PC-3 (cell line): Measurements from ENCODE around the gene RPLP1. TPM values are rescaled to one million over a fixed set of nuclear protein-coding genes. Genes with fewer than 3 reads are reported as not detected.

ENCODE experiments used
- ATAC-seq: fragments of 200-7000 bp; cut with Tn5 transposase; 2 replicates; pipeline ENCODE4 v1.9.1; 2020; ENCODE audit warnings: mild to moderate bottlenecking, moderate library complexity
- Bru-seq: library from RNA; stranded (reverse); fragments of 400-500 nt; gene quantifications from one replicate; lab custom pipeline; 2021; lab: Mats Ljungman, UMichigan
- BruChase-seq, 2 experiments: library from RNA; stranded (reverse); fragments of 400-500 nt; gene quantifications; one replicate each; lab custom pipeline; 2021; lab: Mats Ljungman, UMichigan
- BruUV-seq: library from RNA; stranded (reverse); fragments of 400-500 nt; replicated peaks from 2 replicates; lab custom pipeline; 2021; lab: Mats Ljungman, UMichigan
- CTCF ChIA-PET: fragments of 300-600 bp; sonication (Branson Sonifier 250); formaldehyde crosslinking; loops from one replicate; lab custom pipeline; 2022; ENCODE audit warnings: antibody characterized with exemption; lab: Charles Lee
- POLR2A ChIA-PET: fragments of 300-600 bp; sonication (Branson Sonifier 250); formaldehyde crosslinking; loops from one replicate; lab custom pipeline; 2022; ENCODE audit warnings: antibody characterized with exemption; ENCODE audit not compliant: unreplicated experiment; lab: Charles Lee
- DNase-seq: peaks from one replicate; pipeline ENCODE4 v3.0.0-alpha.2; 2015
- H2AFZ ChIP-seq: fragments of 300-600 bp; sonication (generic); 2 replicates; pipeline ENCODE4 v1.6.0; 2016; ENCODE audit warnings: antibody characterized with exemption, low read length
- H3F3A ChIP-seq: fragments of 300-600 bp; sonication (generic); one replicate; pipeline ENCODE4 v1.6.0; 2017; ENCODE audit warnings: antibody characterized with exemption, low read length, control low read depth, mild to moderate bottlenecking; ENCODE audit not compliant: unreplicated experiment
- H3K27ac ChIP-seq: fragments of 300-600 bp; sonication (generic); 2 replicates; pipeline ENCODE4 v1.5.1; 2016; ENCODE audit warnings: mild to moderate bottlenecking, low read length
- H3K27me3 ChIP-seq: fragments of 300-600 bp; sonication (generic); 2 replicates; pipeline ENCODE4 v1.6.1; 2016; ENCODE audit warnings: low read length, mixed read lengths
- H3K36me3 ChIP-seq: fragments of 300-600 bp; sonication (generic); 2 replicates; pipeline ENCODE4 v1.6.1; 2016; ENCODE audit warnings: low read depth, mixed run types, low read length, mixed read lengths
- H3K4me1 ChIP-seq: fragments of 300-600 bp; sonication (generic); 2 replicates; pipeline ENCODE4 v1.5.1; 2016; ENCODE audit warnings: low read length; ENCODE audit not compliant: insufficient read depth
- H3K4me2 ChIP-seq: fragments of 300-600 bp; sonication (generic); 2 replicates; pipeline ENCODE4 v1.6.0; 2016; ENCODE audit warnings: low read length
- H3K4me3 ChIP-seq: fragments of 300-600 bp; sonication (generic); 2 replicates; pipeline ENCODE4 v1.5.1; 2016; ENCODE audit warnings: mild to moderate bottlenecking, low read length, mixed read lengths
- H3K79me2 ChIP-seq: fragments of 300-600 bp; sonication (generic); 2 replicates; pipeline ENCODE4 v1.6.1; 2017; ENCODE audit warnings: low read length, mixed read lengths
- H3K9ac ChIP-seq: fragments of 300-600 bp; sonication (generic); 2 replicates; pipeline ENCODE4 v1.6.0; 2016; ENCODE audit warnings: mild to moderate bottlenecking, low read length
- H3K9me2 ChIP-seq: fragments of 300-600 bp; sonication (generic); replicated peaks from 2 replicates; pipeline ENCODE4 v1.6.1; 2016; ENCODE audit warnings: mixed run types, low read length, mixed read lengths
- H3K9me3 ChIP-seq: fragments of 300-600 bp; sonication (generic); 2 replicates; pipeline ENCODE4 v1.6.1; 2016; ENCODE audit warnings: low read length, mixed read lengths
- H4K20me1 ChIP-seq: fragments of 300-600 bp; sonication (generic); 2 replicates; pipeline ENCODE4 v1.6.1; 2016; ENCODE audit warnings: low read length, mixed read lengths
- CTCF ChIP-seq: fragments of 300-600 bp; sonication (generic); conservative IDR thresholded peaks from 2 replicates; pipeline ENCODE4 v1.5.1; 2017; ENCODE audit warnings: antibody characterized with exemption, low read depth, mild to moderate bottlenecking, low read length
- EZH2 ChIP-seq: fragments of 300-600 bp; sonication (generic); IDR thresholded peaks from one replicate; pipeline ENCODE4 v1.6.1; 2017; ENCODE audit warnings: antibody characterized with exemption, mild to moderate bottlenecking, low read length; ENCODE audit not compliant: unreplicated experiment
- EZH2phosphoT487 ChIP-seq: fragments of 300-600 bp; sonication (generic); IDR thresholded peaks from 2 replicates; pipeline ENCODE4 v1.6.1; 2018; ENCODE audit warnings: mild to moderate bottlenecking, antibody characterized with exemption, low read length, borderline replicate concordance
- intact Hi-C: fragments of 100-400 bp; cut with micrococcal nuclease; formaldehyde crosslinking; loops from 2 replicates; pipeline ENCODE4 v1.9.0; 2023
- long read RNA-seq: library from polyadenylated mRNA; unstranded; transcript quantifications from one replicate; pipeline ENCODE4 v2.0.0, GENCODE V29; 2021; ENCODE audit not compliant: unreplicated experiment
- total RNA-seq: library from RNA; depleted of rRNA; stranded (reverse); fragments of >200 nt; gene quantifications from 2 replicates; pipeline ENCODE4 v1.2.3, GENCODE V29; 2014; rRNA removed

Gene RPLP1
- 216 and 253 TPM in 2 replicates for total RNA-seq
- percentile 100 among the genes with signal in this experiment for Bru-seq, nascent RNA
- BruChase-seq, experiment 1, labeled RNA remaining after a 6-hour chase = percentile 100 among the genes with signal in this experiment
- BruChase-seq, experiment 2, labeled RNA remaining after a 2-hour chase = percentile 100 among the genes with signal in this experiment
- long read RNA-seq, transcript RPLP1-204 (3 exons, 940 nt) = minor isoform, 55 of 1,594 reads
- long read RNA-seq, transcript RPLP1-201 (4 exons, 1,197 nt) = major isoform, 900 of 1,594 reads
- long read RNA-seq, partial matches to known transcripts = 613 of 1,594 reads
- long read RNA-seq, other reads (novel, unspliced or antisense) = 22 of 1,594 reads

- intact Hi-C loops = no loop called here
- H4K20me1 ChIP-seq = peaks cover 45% of the 10 kb centered on the region
- peak within 1 kb of the TSS; percentile 97 for H3K4me2 ChIP-seq
- peak within 1 kb of the TSS; percentile 29 for H3K27ac ChIP-seq
- ChIA-PET POLR2A (interaction anchor here (1.0 to 1.4 kb wide), 2 partner anchors 10 to 42 kb away, joined by 4 to 12 read pairs; no protein-coding TSS in a partner anchor), CTCF (interaction anchor here (0.6 kb wide), 1 partner anchor 10 kb away, joined by 3 read pairs; no protein-coding TSS in a partner anchor)
- peaks cover 43% of the 10 kb centered on the region for H3K36me3 ChIP-seq
- peaks cover 17% of the 10 kb centered on the region for H3K4me1 ChIP-seq
- peaks cover 43% of the 10 kb centered on the region for H3K79me2 ChIP-seq
- TF ChIP-seq EZH2 (no peak), EZH2phosphoT487 (no peak), CTCF (no peak)
- DNase-seq (peak; percentile 96), ATAC-seq (peak; percentile 89)
- BruUV-seq = no TSS peak
- peak within 1 kb of the TSS; percentile 96 for H3K9ac ChIP-seq
- H3K9me2 ChIP-seq = no peaks in the 10 kb centered on the region
- no peaks in the 10 kb centered on the region for H3K9me3 ChIP-seq
- peak within 1 kb of the TSS; percentile 80 for H2AFZ ChIP-seq
- H3K4me3 ChIP-seq = peak within 1 kb of the TSS; percentile 99
- no peaks in the 10 kb centered on the region for H3K27me3 ChIP-seq
- H3F3A ChIP-seq = peaks cover 7% of the 10 kb centered on the region
Observed at GRCh38 chr15:69452692-69453521, at the start of gene RPLP1. TSS of gene RPLP1 (plus strand) at chr15:69452818. CDS start at chr15:69452949, 131 bp downstream.

DNA sequence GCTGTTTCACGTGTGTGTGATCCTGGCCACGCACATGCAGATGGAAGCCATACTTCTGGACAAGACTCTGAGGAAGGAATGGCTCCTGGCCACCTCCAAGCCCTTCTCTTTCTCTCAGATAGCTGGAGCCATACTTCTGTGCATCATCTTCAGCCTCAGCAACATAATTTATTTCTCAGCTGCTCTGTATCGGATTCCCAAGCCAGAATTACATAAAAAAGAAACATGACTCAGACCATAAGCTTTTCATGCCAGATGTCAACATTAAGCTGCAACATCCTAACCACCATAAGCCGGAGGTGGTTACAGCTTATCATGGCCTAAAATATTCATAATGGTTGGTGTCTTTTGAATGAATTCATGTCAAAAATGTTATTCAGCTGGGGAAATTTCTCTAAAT is 49.0 kb upstream of the RPLP1 start:
- CTCF ChIA-PET = interaction anchor here (0.7 kb wide), 1 partner anchor 59 kb away, joined by 3 read pairs; no protein-coding TSS in a partner anchor
- TF ChIP-seq CTCF = no peak
- no peak for TF ChIP-seq EZH2phosphoT487
- no peak for TF ChIP-seq EZH2
- no peak overlapping the region for H2AFZ ChIP-seq
- H3K9ac ChIP-seq = no peak overlapping the region
- intact Hi-C loops = no loop called here
- peaks cover 3% of the 10 kb centered on the region; the same call in 1 of the 2 replicates for H3K36me3 ChIP-seq
- no peaks in the 10 kb centered on the region for H3K27me3 ChIP-seq
- POLR2A ChIA-PET = interaction anchor here (0.6 kb wide), 3 partner anchors 150 to 1989 kb away, joined by 4 to 5 read pairs (median 4); no protein-coding TSS in a partner anchor
- no peaks in the 10 kb centered on the region for H3K79me2 ChIP-seq
- no peak overlapping the region for H3K4me2 ChIP-seq
- no TSS peak for BruUV-seq
- no peaks in the 10 kb centered on the region for H3K9me3 ChIP-seq
- no peaks in the 10 kb centered on the region for H3K4me1 ChIP-seq
- ATAC-seq (peak; percentile 61), DNase-seq (peak; percentile 41)
- H3K9me2 ChIP-seq = no peaks in the 10 kb centered on the region
- no peaks in the 10 kb centered on the region for H3F3A ChIP-seq
- no peak overlapping the region for H3K27ac ChIP-seq
- H4K20me1 ChIP-seq = no peaks in the 10 kb centered on the region
- no peak overlapping the region for H3K4me3 ChIP-seq
